Stimulated activated CD8-positive, alpha-beta memory T cell treated with anti-CD3 and anti-CD28 coated beads, Interleukin-4, amount 100 ng/mL, for 1 hour (primary cell): ENCODE results near the gene GNL3.
"Not testable (repeated sequence)": the region's sequence is repeated elsewhere in the genome, so short reads cannot be mapped to it uniquely, and the experiment has no call there.

Experiments
- DNase-seq, 2 donors: peaks; one replicate each; pipeline ENCODE4 v3.0.0-alpha.2; 2020; ENCODE audit warnings: low read depth in 2 of 2, low spot score in 1 of 2

Gene GNL3

DNA sequence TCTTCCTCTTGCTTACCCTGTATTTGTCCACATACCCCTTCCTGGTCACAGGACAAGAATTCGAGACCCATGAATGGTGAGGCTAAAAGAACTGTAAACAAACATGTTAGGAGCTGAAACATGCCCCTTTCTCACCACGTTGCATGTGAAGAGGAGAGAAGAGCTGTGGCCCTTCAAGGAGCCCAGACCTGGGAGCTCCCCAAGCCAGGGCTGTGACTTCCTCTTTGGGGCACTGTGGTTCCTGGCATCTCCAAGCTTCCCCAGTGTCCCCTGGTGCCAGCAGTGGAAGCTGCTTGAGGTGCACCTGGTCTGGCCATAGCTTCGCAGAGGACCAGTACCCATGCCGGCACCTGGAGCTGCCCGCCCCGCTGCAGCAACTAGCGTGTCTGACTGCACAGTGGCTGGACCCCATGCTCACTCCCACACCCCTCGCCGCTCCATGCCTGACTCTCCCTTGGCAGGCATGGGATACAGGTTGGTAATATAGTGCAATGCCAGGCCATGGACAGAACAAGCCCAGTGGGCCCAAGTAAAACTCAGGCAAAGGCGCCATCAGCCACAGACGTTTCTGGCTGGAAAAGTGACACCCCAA lies 30.0 kb downstream of the GNL3 start:
- no peak for DNase-seq

DNA sequence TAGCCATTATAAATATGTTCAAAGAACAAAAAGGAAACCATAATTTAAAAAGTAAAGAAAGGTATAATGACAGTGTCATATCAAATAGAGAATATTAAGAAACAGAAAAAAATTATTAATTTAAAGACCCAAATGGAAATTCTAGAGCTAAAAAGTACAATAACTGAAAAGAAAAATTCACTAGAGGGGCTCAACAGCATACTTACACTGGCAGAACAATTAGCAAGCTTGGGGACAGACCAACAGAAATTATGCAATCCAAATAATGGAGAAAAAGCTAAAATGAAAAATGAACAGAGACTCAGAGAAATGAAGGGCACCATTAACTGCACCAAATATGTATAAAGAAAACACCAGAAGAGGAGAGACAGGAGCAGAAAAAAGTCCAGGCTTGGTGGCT lies 33.8 kb downstream of the GNL3 start:
- DNase-seq, result no peak

DNA sequence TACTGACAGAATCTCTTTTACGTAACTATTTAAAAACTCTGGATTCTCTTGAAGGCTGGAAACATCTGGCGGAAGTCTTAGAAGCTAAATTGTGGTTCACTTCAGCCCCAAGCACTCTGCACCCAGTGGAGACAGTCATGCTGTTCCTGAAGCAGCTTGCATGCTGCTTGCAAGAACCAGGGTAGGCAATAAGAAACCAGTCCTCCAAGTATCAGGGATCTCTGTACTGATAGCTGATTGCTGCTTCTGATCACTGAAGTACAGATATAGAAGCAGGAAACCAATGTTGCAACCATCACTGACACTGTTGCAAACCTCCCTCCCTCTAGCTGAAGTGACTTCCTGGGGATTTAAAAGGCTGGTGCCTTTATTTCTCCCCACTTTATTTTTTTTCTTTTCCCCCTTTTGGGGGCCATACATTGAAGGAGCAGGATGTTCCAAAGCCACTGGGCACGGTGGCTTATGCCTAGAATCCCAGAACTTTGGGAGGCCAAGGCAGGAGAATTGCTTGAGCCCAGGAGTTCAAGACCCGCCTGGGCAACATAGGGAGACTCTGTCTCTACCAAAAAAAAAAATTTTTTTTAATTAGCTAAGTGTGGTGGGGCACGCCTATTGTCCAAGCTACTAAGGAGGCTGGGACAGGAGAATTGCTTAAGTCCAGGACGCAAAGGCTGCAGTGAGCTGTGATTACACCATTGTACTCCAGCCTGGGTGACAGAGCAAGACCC lies 35.3 kb downstream of the GNL3 start:
- DNase-seq, result no peak

DNA sequence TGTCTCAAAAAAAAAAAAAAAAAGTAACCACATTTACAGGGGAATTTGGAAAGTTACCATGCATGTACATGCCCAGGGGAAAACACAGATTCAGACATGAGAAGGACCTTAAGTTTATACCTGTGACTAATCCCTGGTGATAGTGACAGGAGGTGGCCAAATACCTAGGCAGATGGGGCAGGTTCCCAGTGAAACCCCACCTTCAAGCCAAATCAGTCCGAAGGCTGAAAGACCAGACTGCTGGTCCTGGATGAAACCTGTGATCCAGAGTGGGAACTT lies 35.8 kb downstream of the GNL3 start:
- no peak for DNase-seq

DNA sequence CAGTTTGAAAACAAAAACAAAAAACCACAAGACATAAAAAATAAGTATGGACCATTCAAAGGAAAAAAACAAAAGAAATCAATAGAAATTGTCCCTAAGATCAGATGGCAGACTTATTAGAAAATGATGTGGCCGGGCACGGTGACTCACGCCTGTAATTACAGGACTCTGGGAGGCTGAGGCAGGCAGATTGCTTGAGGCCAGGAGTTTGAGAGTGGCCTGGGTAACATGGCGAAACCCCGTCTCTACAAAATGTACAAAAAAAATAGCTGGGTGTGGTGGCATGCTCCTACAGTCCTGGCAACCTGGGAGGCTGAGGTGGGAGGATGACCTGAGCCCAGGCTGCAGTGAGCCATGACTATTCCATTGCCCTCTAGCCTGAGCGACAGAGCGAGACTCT lies 36.7 kb downstream of the GNL3 start:
- DNase-seq, result no peak

DNA sequence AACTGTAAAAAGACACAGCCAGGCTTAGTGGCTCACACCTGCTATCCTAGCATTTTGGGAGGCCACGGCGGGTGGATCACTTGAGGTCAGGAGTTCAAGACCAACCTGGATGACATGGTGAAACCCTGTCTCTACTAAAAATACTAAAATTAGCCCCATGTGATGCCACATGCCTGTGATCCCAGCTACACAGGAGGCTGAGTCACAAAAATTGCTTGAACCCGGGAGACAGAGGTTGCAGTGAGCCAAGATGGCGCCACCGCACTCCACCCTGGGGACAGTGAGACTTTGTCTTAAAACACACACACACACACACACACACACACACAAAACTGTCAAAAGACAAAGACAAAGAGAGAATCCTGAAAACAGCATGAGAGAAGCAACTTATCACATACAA lies 38.1 kb downstream of the GNL3 start:
- no peak for DNase-seq

GRCh38 chr3:52724511-52724910 lies 38.7 kb downstream of the GNL3 start:
- no peak for DNase-seq

DNA sequence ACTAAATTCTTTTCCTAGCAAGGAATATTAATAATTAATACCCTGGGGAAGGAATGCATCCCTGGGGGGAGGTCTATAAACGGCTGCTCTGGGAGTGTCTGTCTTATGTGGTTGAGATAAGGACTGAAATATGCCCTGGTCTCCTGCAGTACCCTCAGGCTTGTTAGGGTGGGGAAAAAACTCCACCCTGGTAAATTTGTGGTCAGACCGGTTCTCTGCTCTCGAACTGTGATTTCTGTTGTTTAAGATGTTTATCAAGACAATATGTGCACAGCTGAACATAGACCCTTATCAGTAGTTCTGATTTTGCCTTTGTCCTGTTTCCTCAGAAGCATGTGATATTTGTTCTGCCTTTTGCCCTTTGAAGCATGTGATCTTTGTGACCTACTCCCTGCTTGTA lies 42.9 kb downstream of the GNL3 start:
- not testable (repeated sequence) for DNase-seq

- no peak for DNase-seq
Observed at GRCh38 chr3:52730681-52731080, 44.8 kb downstream of the GNL3 start.

DNA sequence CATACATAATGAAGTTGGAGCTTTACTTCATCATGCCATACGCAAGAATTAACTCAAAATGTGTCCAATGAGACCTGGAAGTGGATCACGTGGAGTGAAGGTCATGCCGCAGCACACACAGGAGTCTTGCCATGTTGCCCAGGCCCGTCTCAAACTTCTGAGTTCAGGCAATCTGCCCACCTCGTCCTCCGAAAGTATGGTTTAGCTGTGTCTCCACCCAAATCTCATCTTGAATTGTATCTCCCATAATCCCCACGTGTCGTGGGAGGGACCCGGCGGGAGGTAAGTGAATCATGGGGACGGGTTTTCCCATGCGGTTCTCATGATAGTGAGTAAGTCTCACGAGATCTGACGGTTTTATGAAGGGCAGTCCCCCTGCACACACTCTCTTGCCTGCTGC lies 45.8 kb downstream of the GNL3 start:
- no peak for DNase-seq

DNA sequence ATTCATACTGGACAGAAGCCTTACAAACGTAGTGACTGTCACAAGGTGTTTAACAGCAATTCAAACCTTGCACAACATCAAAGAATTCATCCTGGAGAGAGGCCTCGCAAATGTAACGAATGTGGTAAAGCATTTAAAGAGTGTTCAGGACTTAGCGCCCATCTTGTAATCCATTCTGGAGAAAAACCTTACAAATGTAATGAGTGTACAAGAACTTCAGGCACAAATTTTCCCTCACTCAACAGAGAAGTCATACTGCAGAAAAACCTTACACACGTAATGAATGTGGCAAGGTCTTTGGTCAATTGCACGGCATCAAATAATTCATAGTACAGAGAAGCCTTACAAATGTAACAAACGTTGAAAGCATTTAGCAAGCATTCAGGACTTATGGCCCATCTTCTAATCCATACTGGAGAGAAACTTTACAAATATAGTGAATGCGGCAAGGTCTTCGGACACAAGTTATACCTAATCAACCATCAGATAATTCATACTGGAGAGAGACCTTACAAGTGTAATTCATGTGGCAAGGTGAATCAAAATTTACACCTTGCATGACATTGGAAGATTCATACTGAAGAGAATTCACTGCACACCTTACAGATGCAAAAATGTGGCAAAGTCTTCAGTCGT lies 47.5 kb downstream of the GNL3 start:
- no peak for DNase-seq

DNA sequence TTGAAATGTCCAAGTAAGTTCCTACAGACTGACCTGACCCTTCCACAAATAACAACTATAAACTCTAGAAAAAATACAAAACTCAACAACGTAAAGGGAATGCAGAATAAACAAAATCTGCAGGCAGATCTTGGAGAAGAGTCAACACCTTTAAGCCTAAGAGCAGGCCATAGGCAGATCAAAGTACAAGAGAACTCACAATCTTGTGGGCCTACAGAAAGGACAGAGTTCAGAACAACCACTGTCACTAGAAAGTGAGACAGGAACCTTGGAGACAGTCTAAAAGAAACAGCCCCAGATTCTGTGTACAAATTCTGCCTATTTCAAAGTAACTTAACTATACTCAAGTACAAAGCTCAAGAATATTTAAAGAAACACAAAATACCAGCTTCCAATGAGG lies 53.9 kb downstream of the GNL3 start:
- no peak for DNase-seq

DNA sequence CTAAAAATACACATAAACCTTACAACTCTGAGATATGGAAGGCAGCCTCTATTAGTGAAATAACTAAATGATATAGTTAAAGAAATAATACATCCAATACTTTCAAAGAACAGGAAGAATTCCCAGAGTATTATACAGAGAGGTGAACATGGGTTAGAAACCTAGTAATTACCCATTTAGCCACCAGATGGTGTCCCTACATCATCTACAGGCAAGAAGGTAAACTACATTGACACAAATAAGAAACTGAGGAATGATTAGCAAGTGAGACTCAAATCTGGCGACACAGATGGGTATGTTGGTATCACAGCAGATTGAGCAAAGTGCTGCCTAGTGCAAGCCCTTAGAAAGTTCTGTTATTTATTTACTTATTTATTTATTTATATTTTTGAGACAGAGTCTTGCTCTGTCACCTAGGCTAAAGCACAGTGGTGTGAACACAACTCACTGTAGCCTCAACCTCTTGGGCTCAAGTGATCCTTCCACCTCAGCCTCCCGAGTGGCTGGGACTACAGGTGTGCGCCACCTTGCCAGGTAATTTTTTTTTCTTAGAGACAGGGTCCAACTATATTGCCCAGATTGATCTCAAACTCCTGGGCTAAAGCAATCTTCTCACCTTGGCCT lies 56.7 kb downstream of the GNL3 start:
- no peak for DNase-seq

DNA sequence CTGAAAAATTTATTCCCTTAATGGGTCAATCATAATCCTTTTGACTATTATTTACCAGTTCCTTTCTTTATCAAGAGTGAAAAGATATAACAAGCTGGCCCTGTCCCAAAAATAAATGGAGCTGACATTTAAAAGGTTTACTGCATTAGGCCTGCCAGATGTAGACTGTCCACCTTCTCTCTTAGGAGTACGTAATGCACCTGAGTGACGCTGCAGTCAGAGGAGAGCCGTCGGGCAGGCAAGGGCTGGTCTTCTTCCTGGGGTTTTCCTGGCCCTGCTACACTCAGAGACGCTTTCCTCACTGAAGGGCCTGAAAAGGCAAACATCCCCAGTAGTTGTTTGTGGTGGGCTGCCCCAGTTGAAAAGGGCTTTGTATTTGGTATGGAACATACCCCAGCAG lies 57.3 kb downstream of the GNL3 start:
- no peak for DNase-seq

GRCh38 chr3:52743721-52744120 lies 57.9 kb downstream of the GNL3 start:
- no peak for DNase-seq
